ENCODE results near the gene CHD9. TPM values are rescaled to one million over a fixed set of nuclear protein-coding genes. Genes with fewer than 3 reads are reported as not detected.
"Not testable (repeated sequence)": the region's sequence is repeated elsewhere in the genome, so short reads cannot be mapped to it uniquely, and the experiment has no call there.

CHD9 gene
- total and polyA plus RNA-seq, 7 donors = 13.8 to 88.5 (median 55.5) TPM

- TF ChIP-seq CTCF (IDR thresholded peaks at IDR 0.05) (no peak), POLR2A (IDR thresholded peaks at IDR 0.05) (no peak), EP300 (IDR thresholded peaks at IDR 0.05) (no peak), POLR2AphosphoS5 (IDR thresholded peaks at IDR 0.05) (no peak)
- Histone ChIP-seq H3K4me1 (no peaks in the 10 kb centered on the region), H3K4me3 (no peak overlapping the region), H3K36me3 (no peaks in the 10 kb centered on the region), H3K27ac (no peak overlapping the region), H3K27me3 (no peaks in the 10 kb centered on the region), H3K9me3 (peaks cover 0 to 6% (median 0%) of the 10 kb centered on the region in 4 donors)
- no peak for DNase-seq
- 21 to 55% methylated on average over 2 of the region's 2 CpGs for WGBS, 2 donors
- intact Hi-C loops (cut with DNase I) = no loop called here
Observed at GRCh38 chr16:53031323-53031942, 23.4 kb upstream of the CHD9 start.

- no peak overlapping the region for H3K27ac ChIP-seq
- intact Hi-C loops (cut with DNase I) = no loop called here
- TF ChIP-seq CTCF (IDR thresholded peaks at IDR 0.05) (no peak), EP300 (IDR thresholded peaks at IDR 0.05) (no peak), POLR2AphosphoS5 (IDR thresholded peaks at IDR 0.05) (no peak), POLR2A (IDR thresholded peaks at IDR 0.05) (no peak)
- H3K27me3 ChIP-seq = no peaks in the 10 kb centered on the region
- peaks cover 0 to 6% (median 0%) of the 10 kb centered on the region in 4 donors for H3K9me3 ChIP-seq
- 78 to 88% methylated on average over 6 of the region's 6 CpGs for WGBS, 2 donors
- no peaks in the 10 kb centered on the region for H3K36me3 ChIP-seq
- no peak for DNase-seq
- no peaks in the 10 kb centered on the region for H3K4me1 ChIP-seq
- no peak overlapping the region for H3K4me3 ChIP-seq
Observed at GRCh38 chr16:53034306-53034705, 20.5 kb upstream of the CHD9 start.

- no peak for DNase-seq
- WGBS, 2 donors = 89 to 92% methylated on average over 3 of the region's 3 CpGs
- H3K9me3 ChIP-seq = peaks cover 0 to 6% (median 0%) of the 10 kb centered on the region in 4 donors
Observed at GRCh38 chr16:53035176-53035942, 19.4 kb upstream of the CHD9 start.

GRCh38 chr16:53036066-53036465 lies 18.7 kb upstream of the CHD9 start:
- Histone ChIP-seq H3K9me3 (peaks cover 0 to 6% (median 0%) of the 10 kb centered on the region in 4 donors), H3K27me3 (no peaks in the 10 kb centered on the region), H3K36me3 (no peaks in the 10 kb centered on the region), H3K27ac (no peak overlapping the region), H3K4me1 (no peaks in the 10 kb centered on the region), H3K4me3 (no peak overlapping the region)
- 86 to 95% methylated on average over 6 of the region's 6 CpGs for WGBS, 2 donors
- DNase-seq = no peak
- TF ChIP-seq CTCF (IDR thresholded peaks at IDR 0.05) (no peak), EP300 (IDR thresholded peaks at IDR 0.05) (no peak), POLR2AphosphoS5 (IDR thresholded peaks at IDR 0.05) (no peak), POLR2A (IDR thresholded peaks at IDR 0.05) (no peak)
- intact Hi-C loops (cut with DNase I) = no loop called here

More at GRCh38 chr16:53035176-53035942, 19.4 kb upstream of the CHD9 start:
- intact Hi-C loops (cut with DNase I) = no loop called here
- H3K4me3 ChIP-seq = no peak overlapping the region
- no peaks in the 10 kb centered on the region for H3K27me3 ChIP-seq
- H3K27ac ChIP-seq = no peak overlapping the region
- no peak for TF ChIP-seq EP300 (IDR thresholded peaks at IDR 0.05)
- no peak for TF ChIP-seq POLR2A (IDR thresholded peaks at IDR 0.05)
- TF ChIP-seq POLR2AphosphoS5 (IDR thresholded peaks at IDR 0.05) = no peak
- no peak for TF ChIP-seq CTCF (IDR thresholded peaks at IDR 0.05)
- H3K36me3 ChIP-seq = no peaks in the 10 kb centered on the region
- H3K4me1 ChIP-seq = no peaks in the 10 kb centered on the region

GRCh38 chr16:53036711-53037110 lies 18.1 kb upstream of the CHD9 start:
- H3K27me3 ChIP-seq; intact Hi-C loops (cut with DNase I); H3K4me1 ChIP-seq; H3K9me3 ChIP-seq; H3K27ac ChIP-seq; H3K4me3 ChIP-seq; DNase-seq; H3K36me3 ChIP-seq: not testable (repeated sequence)
- WGBS, 2 donors = 79 to 82% methylated on average over 6 of the region's 6 CpGs

All from sigmoid colon (tissue), 7 donors.